Measurements from ENCODE around the gene SMR3B. TPM values are rescaled to one million over a fixed set of nuclear protein-coding genes. Genes with fewer than 3 reads are reported as not detected.

Gene SMR3B
- total RNA-seq: not detected in 2 replicates

- no peak for DNase-seq (ENCODE audit: low spot score)
- H3K9me3 Mint-ChIP-seq: no peaks in the 10 kb centered on the region
- no peak within 1 kb of the TSS for H3K27ac Mint-ChIP-seq
- no peaks in the 10 kb centered on the region for H3K27me3 Mint-ChIP-seq (ENCODE audit: insufficient read depth)
- H3K36me3 Mint-ChIP-seq (ENCODE audit: low read depth): no peaks in the 10 kb centered on the region
- H3K4me1 Mint-ChIP-seq (ENCODE audit: low read depth): no peaks in the 10 kb centered on the region
- H3K4me3 Mint-ChIP-seq: no peak within 1 kb of the TSS
- intact Hi-C loops (cut with micrococcal nuclease): no loop called here
Measured at GRCh38 chr4:70382691-70383181, at the start of gene SMR3B. Gene SMR3B, plus strand, starts transcription at chr4:70383131. Its CDS starts 1,380 bp downstream, at chr4:70384511.

GRCh38 chr4:70334681-70335080 is 48.2 kb upstream of the SMR3B start, which contains the start of gene CABS1:
Gene CABS1, plus strand, starts transcription at chr4:70334981. Its CDS starts 59 bp downstream, at chr4:70335040.
- H3K9me3 Mint-ChIP-seq: no peaks in the 10 kb centered on the region
- H3K4me1 Mint-ChIP-seq (ENCODE audit: low read depth): no peaks in the 10 kb centered on the region
- H3K27ac Mint-ChIP-seq: no peak within 1 kb of the TSS
- intact Hi-C loops (cut with micrococcal nuclease): no loop called here
- H3K4me3 Mint-ChIP-seq: no peak within 1 kb of the TSS
- H3K27me3 Mint-ChIP-seq (ENCODE audit: insufficient read depth): no peaks in the 10 kb centered on the region
- DNase-seq (ENCODE audit: low spot score): no peak
- no peaks in the 10 kb centered on the region for H3K36me3 Mint-ChIP-seq (ENCODE audit: low read depth)

GRCh38 chr4:70336043-70336442 is 46.9 kb upstream of the SMR3B start:
- no peaks in the 10 kb centered on the region for H3K36me3 Mint-ChIP-seq (ENCODE audit: low read depth)
- no peak overlapping the region for H3K4me3 Mint-ChIP-seq
- no peaks in the 10 kb centered on the region for H3K27me3 Mint-ChIP-seq (ENCODE audit: insufficient read depth)
- no peaks in the 10 kb centered on the region for H3K9me3 Mint-ChIP-seq
- intact Hi-C loops (cut with micrococcal nuclease): no loop called here
- DNase-seq (ENCODE audit: low spot score): no peak
- no peak overlapping the region for H3K27ac Mint-ChIP-seq
- H3K4me1 Mint-ChIP-seq (ENCODE audit: low read depth): no peaks in the 10 kb centered on the region

GRCh38 chr4:70337886-70338420 is 45.0 kb upstream of the SMR3B start:
- no peaks in the 10 kb centered on the region for H3K9me3 Mint-ChIP-seq
- DNase-seq (ENCODE audit: low spot score): no peak
- H3K36me3 Mint-ChIP-seq (ENCODE audit: low read depth): no peaks in the 10 kb centered on the region
- H3K4me1 Mint-ChIP-seq (ENCODE audit: low read depth): no peaks in the 10 kb centered on the region
- no peak overlapping the region for H3K27ac Mint-ChIP-seq
- intact Hi-C loops (cut with micrococcal nuclease): no loop called here
- no peaks in the 10 kb centered on the region for H3K27me3 Mint-ChIP-seq (ENCODE audit: insufficient read depth)
- H3K4me3 Mint-ChIP-seq: no peak overlapping the region

GRCh38 chr4:70356185-70356584 is 26.7 kb upstream of the SMR3B start:
- Mint-ChIP-seq H3K36me3 (ENCODE audit: low read depth) (no peaks in the 10 kb centered on the region), H3K4me1 (ENCODE audit: low read depth) (no peaks in the 10 kb centered on the region), H3K27me3 (ENCODE audit: insufficient read depth) (no peaks in the 10 kb centered on the region), H3K9me3 (no peaks in the 10 kb centered on the region), H3K27ac (no peak overlapping the region), H3K4me3 (no peak overlapping the region)
- no peak for DNase-seq (ENCODE audit: low spot score)
- intact Hi-C loops (cut with micrococcal nuclease): no loop called here

- H3K9me3 Mint-ChIP-seq: no peaks in the 10 kb centered on the region
- intact Hi-C loops (cut with micrococcal nuclease): no loop called here
- H3K4me1 Mint-ChIP-seq (ENCODE audit: low read depth): no peaks in the 10 kb centered on the region
- no peak overlapping the region for H3K4me3 Mint-ChIP-seq
- DNase-seq (ENCODE audit: low spot score): no peak
- H3K36me3 Mint-ChIP-seq (ENCODE audit: low read depth): no peaks in the 10 kb centered on the region
- H3K27me3 Mint-ChIP-seq (ENCODE audit: insufficient read depth): no peaks in the 10 kb centered on the region
- no peak overlapping the region for H3K27ac Mint-ChIP-seq
Measured at GRCh38 chr4:70359115-70359661, 23.7 kb upstream of the SMR3B start.

GRCh38 chr4:70360460-70360859 is 22.5 kb upstream of the SMR3B start, which contains the start of gene SMR3A:
Gene SMR3A, plus strand, starts transcription at chr4:70360760. Its CDS starts 1,356 bp downstream, at chr4:70362116.
- no peaks in the 10 kb centered on the region for H3K4me1 Mint-ChIP-seq (ENCODE audit: low read depth)
- H3K27me3 Mint-ChIP-seq (ENCODE audit: insufficient read depth): no peaks in the 10 kb centered on the region
- no peak for DNase-seq (ENCODE audit: low spot score)
- no peak within 1 kb of the TSS for H3K27ac Mint-ChIP-seq
- intact Hi-C loops (cut with micrococcal nuclease): no loop called here
- H3K9me3 Mint-ChIP-seq: no peaks in the 10 kb centered on the region
- no peak within 1 kb of the TSS for H3K4me3 Mint-ChIP-seq
- H3K36me3 Mint-ChIP-seq (ENCODE audit: low read depth): no peaks in the 10 kb centered on the region

- Mint-ChIP-seq H3K27ac (no peak overlapping the region), H3K4me1 (ENCODE audit: low read depth) (no peaks in the 10 kb centered on the region), H3K36me3 (ENCODE audit: low read depth) (no peaks in the 10 kb centered on the region), H3K4me3 (no peak overlapping the region), H3K9me3 (no peaks in the 10 kb centered on the region), H3K27me3 (ENCODE audit: insufficient read depth) (no peaks in the 10 kb centered on the region)
- no peak for DNase-seq (ENCODE audit: low spot score)
- intact Hi-C loops (cut with micrococcal nuclease): no loop called here
Measured at GRCh38 chr4:70364002-70364401, 18.9 kb upstream of the SMR3B start.

GRCh38 chr4:70365479-70365878 is 17.5 kb upstream of the SMR3B start:
- Mint-ChIP-seq H3K27me3 (ENCODE audit: insufficient read depth) (no peaks in the 10 kb centered on the region), H3K9me3 (no peaks in the 10 kb centered on the region), H3K36me3 (ENCODE audit: low read depth) (no peaks in the 10 kb centered on the region), H3K27ac (no peak overlapping the region), H3K4me3 (no peak overlapping the region), H3K4me1 (ENCODE audit: low read depth) (no peaks in the 10 kb centered on the region)
- intact Hi-C loops (cut with micrococcal nuclease): no loop called here
- DNase-seq (ENCODE audit: low spot score): no peak

- Mint-ChIP-seq H3K27ac (no peak overlapping the region), H3K36me3 (ENCODE audit: low read depth) (no peaks in the 10 kb centered on the region)
Measured at GRCh38 chr4:70367813-70368212, 15.1 kb upstream of the SMR3B start.

GRCh38 chr4:70371987-70372386 is 10.9 kb upstream of the SMR3B start:
- intact Hi-C loops (cut with micrococcal nuclease): no loop called here
- H3K36me3 Mint-ChIP-seq (ENCODE audit: low read depth): no peaks in the 10 kb centered on the region
- no peaks in the 10 kb centered on the region for H3K27me3 Mint-ChIP-seq (ENCODE audit: insufficient read depth)
- H3K4me3 Mint-ChIP-seq: no peak overlapping the region
- DNase-seq (ENCODE audit: low spot score): no peak
- no peak overlapping the region for H3K27ac Mint-ChIP-seq
- H3K4me1 Mint-ChIP-seq (ENCODE audit: low read depth): no peaks in the 10 kb centered on the region
- H3K9me3 Mint-ChIP-seq: no peaks in the 10 kb centered on the region

More at GRCh38 chr4:70367813-70368212, 15.1 kb upstream of the SMR3B start:
- H3K27me3 Mint-ChIP-seq (ENCODE audit: insufficient read depth): no peaks in the 10 kb centered on the region
- no peak for DNase-seq (ENCODE audit: low spot score)
- no peak overlapping the region for H3K4me3 Mint-ChIP-seq
- H3K9me3 Mint-ChIP-seq: no peaks in the 10 kb centered on the region
- intact Hi-C loops (cut with micrococcal nuclease): no loop called here
- no peaks in the 10 kb centered on the region for H3K4me1 Mint-ChIP-seq (ENCODE audit: low read depth)

- H3K9me3 Mint-ChIP-seq: no peaks in the 10 kb centered on the region
- no peaks in the 10 kb centered on the region for H3K4me1 Mint-ChIP-seq (ENCODE audit: low read depth)
- H3K27ac Mint-ChIP-seq: no peak overlapping the region
- H3K27me3 Mint-ChIP-seq (ENCODE audit: insufficient read depth): no peaks in the 10 kb centered on the region
- intact Hi-C loops (cut with micrococcal nuclease): no loop called here
- no peak overlapping the region for H3K4me3 Mint-ChIP-seq
- DNase-seq (ENCODE audit: low spot score): no peak
- H3K36me3 Mint-ChIP-seq (ENCODE audit: low read depth): no peaks in the 10 kb centered on the region
Measured at GRCh38 chr4:70372760-70373159, 10.2 kb upstream of the SMR3B start.

GRCh38 chr4:70380578-70380977 is 2.4 kb upstream of the SMR3B start:
- Mint-ChIP-seq H3K9me3 (no peaks in the 10 kb centered on the region), H3K27me3 (ENCODE audit: insufficient read depth) (no peaks in the 10 kb centered on the region), H3K36me3 (ENCODE audit: low read depth) (no peaks in the 10 kb centered on the region), H3K4me1 (ENCODE audit: low read depth) (no peaks in the 10 kb centered on the region), H3K27ac (no peak overlapping the region), H3K4me3 (no peak overlapping the region)
- no peak for DNase-seq (ENCODE audit: low spot score)
- intact Hi-C loops (cut with micrococcal nuclease): no loop called here
